Prostate gland (tissue), 2 donors: ENCODE data around the gene ETV5.

Experiments used
- POLR2AphosphoS5 ChIP-seq: sonication (generic); formaldehyde crosslinking; IDR thresholded peaks from one replicate; pipeline ENCODE4 v1.6.1; 2017; ENCODE audit warnings: antibody characterized with exemption
- TF ChIP-seq, protein P1 (sequence below), 4 experiments: fragments of 200-600 bp in 2 of 4; fragments of 450-650 bp in 2 of 4; sonication (generic) in 2 of 4; IDR thresholded peaks; 1 replicate in 3 of 4; 2 replicates in 1 of 4; pipeline ENCODE4 v1.5.1; 2016 to 2019; ENCODE audit warnings: antibody characterized with exemption in 4 of 4, mild to moderate bottlenecking in 2 of 4, moderate library complexity in 2 of 4

DNA sequence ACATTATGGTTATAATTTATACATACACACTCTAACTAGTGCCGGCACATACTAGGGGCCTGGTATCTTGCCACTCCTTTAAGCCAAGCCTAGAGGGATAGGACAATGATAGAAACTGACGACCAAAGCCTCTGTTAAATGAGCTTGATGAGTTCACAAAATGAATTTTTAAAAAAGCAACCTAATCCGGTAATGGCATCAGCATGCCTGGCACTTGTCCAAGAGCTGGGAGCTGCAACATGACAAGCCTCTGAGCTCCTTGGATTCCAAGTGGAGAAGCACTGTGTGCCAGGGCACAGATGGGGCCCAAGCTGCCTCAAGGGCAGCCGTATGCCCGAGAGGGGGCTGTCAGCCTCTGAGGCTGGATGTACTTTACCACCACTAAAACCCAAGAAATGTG, 9.7 kb downstream of the ETV5 start:
- TF ChIP-seq POLR2AphosphoS5 = no peak
- TF ChIP-seq, protein P1, sequence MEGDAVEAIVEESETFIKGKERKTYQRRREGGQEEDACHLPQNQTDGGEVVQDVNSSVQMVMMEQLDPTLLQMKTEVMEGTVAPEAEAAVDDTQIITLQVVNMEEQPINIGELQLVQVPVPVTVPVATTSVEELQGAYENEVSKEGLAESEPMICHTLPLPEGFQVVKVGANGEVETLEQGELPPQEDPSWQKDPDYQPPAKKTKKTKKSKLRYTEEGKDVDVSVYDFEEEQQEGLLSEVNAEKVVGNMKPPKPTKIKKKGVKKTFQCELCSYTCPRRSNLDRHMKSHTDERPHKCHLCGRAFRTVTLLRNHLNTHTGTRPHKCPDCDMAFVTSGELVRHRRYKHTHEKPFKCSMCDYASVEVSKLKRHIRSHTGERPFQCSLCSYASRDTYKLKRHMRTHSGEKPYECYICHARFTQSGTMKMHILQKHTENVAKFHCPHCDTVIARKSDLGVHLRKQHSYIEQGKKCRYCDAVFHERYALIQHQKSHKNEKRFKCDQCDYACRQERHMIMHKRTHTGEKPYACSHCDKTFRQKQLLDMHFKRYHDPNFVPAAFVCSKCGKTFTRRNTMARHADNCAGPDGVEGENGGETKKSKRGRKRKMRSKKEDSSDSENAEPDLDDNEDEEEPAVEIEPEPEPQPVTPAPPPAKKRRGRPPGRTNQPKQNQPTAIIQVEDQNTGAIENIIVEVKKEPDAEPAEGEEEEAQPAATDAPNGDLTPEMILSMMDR (IDR thresholded peaks at IDR 0.05) = no peak
